Mesenchymal stem cell (in vitro differentiated cells and primary cell): ENCODE data around the gene ANXA1.
A peak's percentile ranks its signal among the peaks of the same experiment; 100 is the strongest.

Source experiments
- DNase-seq: peaks from one replicate; pipeline ENCODE4 v3.0.0-alpha.2; 2013
- H2AFZ ChIP-seq: one replicate; pipeline ENCODE4 v1.6.1; 2013; ENCODE audit warnings: low read depth, mild to moderate bottlenecking, control low read depth, inconsistent platforms, low read length, moderate library complexity
- H2AK5ac ChIP-seq: 2 replicates; pipeline ENCODE4 v1.6.1; 2013; ENCODE audit warnings: low read length, moderate library complexity, mild to moderate bottlenecking, inconsistent platforms; ENCODE audit not compliant: severe bottlenecking
- H2BK120ac ChIP-seq: one replicate; pipeline ENCODE4 v1.6.1; 2013; ENCODE audit warnings: low read depth, mild to moderate bottlenecking, inconsistent platforms, low read length, moderate library complexity
- H2BK12ac ChIP-seq, 2 experiments: one replicate each; pipeline ENCODE4 v1.6.1; 2013; ENCODE audit warnings: inconsistent platforms in 2 of 2, low read length in 2 of 2, mild to moderate bottlenecking in 2 of 2, moderate library complexity in 2 of 2, control low read depth in 1 of 2
- H2BK15ac ChIP-seq: one replicate; pipeline ENCODE4 v1.6.1; 2013; ENCODE audit warnings: mild to moderate bottlenecking, low read depth, inconsistent platforms; ENCODE audit not compliant: poor library complexity, severe bottlenecking
- H2BK5ac ChIP-seq: 2 replicates; pipeline ENCODE4 v1.6.1; 2013; ENCODE audit warnings: low read depth, mild to moderate bottlenecking, low read length, control low read depth, inconsistent platforms; ENCODE audit not compliant: poor library complexity, severe bottlenecking
- H3K14ac ChIP-seq, 2 experiments: one replicate each; pipeline ENCODE4 v1.6.1; 2013; ENCODE audit warnings: inconsistent platforms in 2 of 2, low read length in 2 of 2, control low read depth in 1 of 2, mild to moderate bottlenecking in 1 of 2, moderate library complexity in 1 of 2
- H3K18ac ChIP-seq, 2 experiments: one replicate each; pipeline ENCODE4 v1.6.1; 2013; ENCODE audit warnings: inconsistent platforms in 2 of 2, low read length in 2 of 2, control low read depth in 1 of 2, low read depth in 1 of 2, mild to moderate bottlenecking in 1 of 2
- H3K23ac ChIP-seq, 2 experiments: one replicate each; pipeline ENCODE4 v1.6.1; 2013; ENCODE audit warnings: inconsistent platforms in 2 of 2, low read length in 2 of 2, mild to moderate bottlenecking in 2 of 2, moderate library complexity in 2 of 2, control low read depth in 1 of 2
- H3K27ac ChIP-seq: 2 replicates; pipeline ENCODE4 v1.5.1; 2013; ENCODE audit warnings: mild to moderate bottlenecking, moderate library complexity, low read length, control low read depth, inconsistent platforms; ENCODE audit not compliant: poor library complexity, severe bottlenecking
- H3K27me3 ChIP-seq, 2 experiments: 2 replicates each; pipeline versions ENCODE4 v1.6.1 to v1.7.0; 2013; ENCODE audit warnings: low read length in 2 of 2, mild to moderate bottlenecking in 2 of 2, moderate library complexity in 2 of 2, control low read depth in 1 of 2, inconsistent platforms in 1 of 2; ENCODE audit not compliant: control insufficient read depth in 1 of 2, insufficient read depth in 1 of 2
- H3K36me3 ChIP-seq, 2 experiments: 2 replicates each; pipeline versions ENCODE4 v1.6.1 to v1.7.0; 2013; ENCODE audit warnings: low read length in 2 of 2, control low read depth in 1 of 2, inconsistent platforms in 1 of 2, low read depth in 1 of 2, mild to moderate bottlenecking in 1 of 2; ENCODE audit not compliant: insufficient read depth in 2 of 2, control insufficient read depth in 1 of 2
- H3K4ac ChIP-seq, 2 experiments: one replicate each; pipeline ENCODE4 v1.6.1; 2013; ENCODE audit warnings: inconsistent platforms in 2 of 2, low read length in 2 of 2, mild to moderate bottlenecking in 2 of 2, moderate library complexity in 2 of 2, control low read depth in 1 of 2, low read depth in 1 of 2
- H3K4me1 ChIP-seq: 2 replicates; pipeline ENCODE4 v1.6.1; 2013; ENCODE audit warnings: low read depth, low read length, control low read depth; ENCODE audit not compliant: control insufficient read depth, insufficient read depth
- H3K4me2 ChIP-seq: 2 replicates; pipeline ENCODE4 v1.6.1; 2013; ENCODE audit warnings: low read length, mild to moderate bottlenecking, inconsistent platforms; ENCODE audit not compliant: poor library complexity, severe bottlenecking
- H3K4me3 ChIP-seq, 2 experiments: 2 replicates each; pipeline versions ENCODE4 v1.5.1 to v1.7.0; 2013; ENCODE audit warnings: low read length in 2 of 2, mild to moderate bottlenecking in 2 of 2, control low read depth in 1 of 2, low read depth in 1 of 2; ENCODE audit not compliant: insufficient read depth in 1 of 2
- H3K79me1 ChIP-seq: replicated peaks from 2 replicates; pipeline ENCODE4 v1.6.1; 2013; ENCODE audit warnings: mild to moderate bottlenecking, control low read depth, low read length, inconsistent platforms; ENCODE audit not compliant: poor library complexity, severe bottlenecking
- H3K9ac ChIP-seq: 2 replicates; pipeline ENCODE4 v1.7.0; 2013; ENCODE audit warnings: mild to moderate bottlenecking, low read length, moderate library complexity
- H3K9me3 ChIP-seq: 2 replicates; pipeline ENCODE4 v1.7.0; 2013; ENCODE audit warnings: mild to moderate bottlenecking, low read length; ENCODE audit not compliant: control insufficient read depth
- H4K8ac ChIP-seq: one replicate; pipeline ENCODE4 v1.6.1; 2013; ENCODE audit warnings: inconsistent platforms, mild to moderate bottlenecking, low read length, moderate library complexity
- H4K91ac ChIP-seq: one replicate; pipeline ENCODE4 v1.6.1; 2013; ENCODE audit warnings: mild to moderate bottlenecking, low read length, inconsistent platforms
- WGBS: methylation state at CpG from one replicate; pipeline ENCODE4 v1.1.7; 2013; ENCODE audit warnings: mixed read lengths; 5-methylcytosine and 5-hydroxymethylcytosine counted together

Gene ANXA1

DNA sequence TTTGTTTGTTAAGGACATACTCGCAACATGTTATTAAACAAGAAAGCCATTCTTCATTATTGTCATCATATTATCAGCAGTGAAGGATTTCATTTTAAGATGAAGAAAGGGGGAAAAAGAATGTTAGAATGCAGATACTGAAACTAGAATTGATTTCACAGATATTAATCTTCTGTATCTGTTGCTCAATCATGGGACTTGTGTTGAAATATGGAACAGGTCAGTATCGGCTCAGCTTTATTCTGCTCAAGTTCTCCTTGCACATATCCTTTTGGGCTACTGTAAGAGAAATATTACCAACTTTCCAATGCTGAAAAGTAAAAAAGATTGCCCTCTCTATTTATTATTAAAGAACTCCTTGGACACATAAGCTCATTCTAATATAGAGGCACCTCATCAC lies 13.8 kb upstream of the ANXA1 start:
- Histone ChIP-seq H3K9me3 (no peaks in the 10 kb centered on the region), H3K79me1 (no peaks in the 10 kb centered on the region), H2BK5ac (no peak overlapping the region), H3K23ac (no peak overlapping the region), H2BK120ac (no peak overlapping the region), H3K18ac (no peak overlapping the region), H3K4me1 (no peaks in the 10 kb centered on the region), H3K4me2 (no peak overlapping the region), H3K9ac (peak overlapping the region; percentile 50), H3K27ac (no peak overlapping the region), H3K4me3 (peak overlapping the region in 1 of 2 experiments; percentile 38), H3K27me3 (no peaks in the 10 kb centered on the region), H3K36me3 (no peaks in the 10 kb centered on the region), H3K4ac (no peak overlapping the region), H2AK5ac (no peak overlapping the region), H2BK15ac (no peak overlapping the region), H3K14ac (no peak overlapping the region), H2AFZ (no peak overlapping the region), H2BK12ac (no peak overlapping the region), H4K8ac (no peak overlapping the region), H4K91ac (no peak overlapping the region)
- DNase-seq = no peak
- 100% methylated on average over 1 of the region's 2 CpGs for WGBS

DNA sequence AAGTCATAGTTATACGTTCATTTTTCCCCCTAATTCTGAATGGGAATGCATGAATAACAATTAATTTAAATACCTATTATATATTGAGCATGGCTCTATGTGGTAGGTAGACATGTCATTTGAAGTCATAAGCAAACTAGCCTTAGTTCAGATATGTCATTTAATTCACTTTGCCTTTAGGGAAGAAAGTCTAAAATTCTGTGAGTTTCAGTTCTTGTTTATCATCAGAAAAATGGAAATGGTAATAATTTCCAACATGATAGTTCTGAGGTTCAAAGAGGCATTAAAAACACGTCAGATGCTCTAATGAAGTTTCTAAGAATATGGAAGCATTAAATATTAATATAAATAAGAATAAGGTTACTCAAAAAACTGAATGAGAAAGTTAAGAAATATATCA lies 13.1 kb upstream of the ANXA1 start:
- Histone ChIP-seq H3K27me3 (no peaks in the 10 kb centered on the region), H4K91ac (no peak overlapping the region), H2BK120ac (no peak overlapping the region), H3K36me3 (no peaks in the 10 kb centered on the region), H3K14ac (no peak overlapping the region), H3K79me1 (no peaks in the 10 kb centered on the region), H2BK5ac (no peak overlapping the region), H3K4me2 (no peak overlapping the region), H2AFZ (no peak overlapping the region), H2BK15ac (no peak overlapping the region), H3K4ac (no peak overlapping the region), H3K4me3 (no peak overlapping the region), H3K27ac (no peak overlapping the region), H4K8ac (no peak overlapping the region), H3K4me1 (no peaks in the 10 kb centered on the region), H3K23ac (no peak overlapping the region), H2AK5ac (no peak overlapping the region), H3K18ac (no peak overlapping the region), H3K9ac (no peak overlapping the region), H3K9me3 (no peaks in the 10 kb centered on the region), H2BK12ac (no peak overlapping the region)
- no peak for DNase-seq
- 100% methylated on average over 1 of the region's 2 CpGs for WGBS

DNA sequence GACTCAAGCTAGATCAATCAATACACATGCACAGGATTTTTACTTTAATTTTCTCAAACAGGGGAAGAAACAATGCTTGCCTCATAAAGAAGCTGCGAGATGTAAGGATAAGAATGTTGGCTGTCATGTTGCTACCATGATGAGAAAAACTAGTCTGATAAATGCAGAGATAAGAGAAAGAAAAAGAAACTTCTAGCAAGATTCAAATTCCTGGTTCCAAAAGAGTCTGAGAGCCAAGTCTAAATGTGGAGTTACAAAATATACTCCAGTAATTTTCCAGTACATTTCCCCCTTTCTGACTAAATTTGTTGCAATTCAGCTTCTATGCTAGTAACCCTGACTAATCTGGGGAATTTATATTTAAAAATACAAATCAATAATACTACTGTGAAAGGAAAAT lies 10.4 kb upstream of the ANXA1 start:
- H3K18ac ChIP-seq = no peak overlapping the region
- H4K91ac ChIP-seq = no peak overlapping the region
- 100% methylated on average over 1 of the region's 1 CpG for WGBS
- H3K14ac ChIP-seq = no peak overlapping the region
- H3K79me1 ChIP-seq = peaks cover 3% of the 10 kb centered on the region
- H2BK15ac ChIP-seq = no peak overlapping the region
- no peaks in the 10 kb centered on the region for H3K4me1 ChIP-seq
- no peak overlapping the region for H2BK12ac ChIP-seq
- H3K27me3 ChIP-seq = no peaks in the 10 kb centered on the region
- no peak overlapping the region for H2AFZ ChIP-seq
- peak overlapping the region in 1 of 2 experiments; percentile 6 for H3K4me3 ChIP-seq
- no peak overlapping the region for H3K23ac ChIP-seq
- DNase-seq = no peak
- no peak overlapping the region for H4K8ac ChIP-seq
- H3K4me2 ChIP-seq = no peak overlapping the region
- no peak overlapping the region for H3K27ac ChIP-seq
- H3K4ac ChIP-seq = no peak overlapping the region
- no peaks in the 10 kb centered on the region for H3K36me3 ChIP-seq
- no peaks in the 10 kb centered on the region for H3K9me3 ChIP-seq
- no peak overlapping the region for H2BK5ac ChIP-seq
- peak overlapping the region; percentile 55 for H3K9ac ChIP-seq
- H2AK5ac ChIP-seq = no peak overlapping the region
- no peak overlapping the region for H2BK120ac ChIP-seq

DNA sequence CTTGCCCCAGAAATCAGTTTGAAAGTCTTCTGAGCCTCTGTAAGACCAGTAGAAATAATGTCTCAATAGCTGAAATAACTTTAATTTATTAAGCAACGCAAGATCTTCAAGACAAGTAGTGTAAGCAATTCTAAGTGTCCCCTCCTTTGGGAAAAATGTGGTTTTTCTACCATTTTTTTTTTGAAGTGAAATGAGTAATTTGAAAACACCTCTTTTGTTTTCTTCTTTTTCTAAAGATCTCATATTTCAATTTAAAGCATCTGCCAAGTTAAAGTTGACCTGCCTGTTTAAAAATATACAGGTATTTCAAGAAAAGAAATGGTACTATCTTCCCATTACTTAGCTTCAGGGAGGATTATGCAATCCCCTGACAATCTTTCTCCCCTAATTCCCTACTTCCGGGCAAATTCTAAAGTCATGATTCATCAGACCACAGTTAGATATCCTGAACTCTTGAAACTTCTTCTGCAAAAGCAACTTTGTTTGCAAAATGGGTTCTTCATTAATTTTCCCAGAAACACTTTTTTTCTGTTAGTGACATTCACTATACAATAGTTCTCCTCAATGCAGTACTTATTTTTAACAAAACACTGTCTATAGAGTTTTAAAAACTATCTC lies 7.8 kb upstream of the ANXA1 start:
- H3K4me3 ChIP-seq = no peak overlapping the region
- no peak overlapping the region for H2AFZ ChIP-seq
- WGBS = 0% methylated on average over 1 of the region's 2 CpGs
- peaks cover 3% of the 10 kb centered on the region for H3K79me1 ChIP-seq
- H2BK15ac ChIP-seq = no peak overlapping the region
- no peaks in the 10 kb centered on the region for H3K27me3 ChIP-seq
- no peak overlapping the region for H3K18ac ChIP-seq
- H2BK5ac ChIP-seq = peak overlapping the region; percentile 44
- no peak overlapping the region for H2BK120ac ChIP-seq
- peak overlapping the region; percentile 67 for H3K9ac ChIP-seq
- H2BK12ac ChIP-seq = no peak overlapping the region
- H3K9me3 ChIP-seq = no peaks in the 10 kb centered on the region
- no peak overlapping the region for H2AK5ac ChIP-seq
- H4K8ac ChIP-seq = no peak overlapping the region
- no peak overlapping the region for H3K4ac ChIP-seq
- no peak overlapping the region for H3K23ac ChIP-seq
- no peaks in the 10 kb centered on the region for H3K36me3 ChIP-seq
- H3K27ac ChIP-seq = peak overlapping the region; percentile 56
- peak; percentile 88 for DNase-seq
- no peak overlapping the region for H4K91ac ChIP-seq
- H3K14ac ChIP-seq = no peak overlapping the region
- no peak overlapping the region for H3K4me2 ChIP-seq
- H3K4me1 ChIP-seq = no peaks in the 10 kb centered on the region
